Panc1 (cell line): Measurements from ENCODE around the gene PDGFA.

Experiments
- CTCF ChIP-seq: fragments of 450-650 bp; IDR thresholded peaks from 2 replicates; pipeline ENCODE4 v1.5.1; 2017; ENCODE audit warnings: mild to moderate bottlenecking
- POLR2AphosphoS5 ChIP-seq: IDR thresholded peaks from 2 replicates; pipeline ENCODE4 v1.6.1; 2012; ENCODE audit warnings: mild to moderate bottlenecking, low read depth, low read length, moderate library complexity
- REST ChIP-seq, 2 experiments: IDR thresholded peaks; 2 replicates each; pipeline ENCODE4 v1.6.1; 2011 to 2012; ENCODE audit warnings: low read depth in 2 of 2, control low read depth in 1 of 2, low read length in 1 of 2, mild to moderate bottlenecking in 1 of 2, moderate library complexity in 1 of 2; ENCODE audit not compliant: insufficient read depth in 1 of 2
- TCF7L2 ChIP-seq: IDR thresholded peaks from 2 replicates; pipeline ENCODE4 v1.6.1; 2011; ENCODE audit warnings: mild to moderate bottlenecking, low read depth, low read length, inconsistent platforms

GRCh38 chr7:517774-518629, 1.6 kb downstream of the PDGFA start:
- TF ChIP-seq CTCF (no peak), REST (IDR thresholded peaks at IDR 0.05; ENCODE audit: insufficient read depth in 1 of 2, low read depth in 2 of 2, low read length in 1 of 2) (no peak), POLR2AphosphoS5 (no peak), TCF7L2 (no peak)
